Thyroid gland (tissue), 4 donors: Measurements from ENCODE around the gene RHBDL1. TPM values are rescaled to one million over a fixed set of nuclear protein-coding genes. Genes with fewer than 3 reads are reported as not detected.

Source experiments
- DNase-seq, 2 donors: peaks; one replicate each; pipeline ENCODE4 v3.0.0-alpha.2; 2019
- H3K27ac ChIP-seq, 3 donors: fragments of 200-600 bp; sonication (generic); 1 replicate in 2 of 3; 2 replicates in 1 of 3; pipeline ENCODE4 v1.5.1; 2016 to 2019; ENCODE audit warnings: mild to moderate bottlenecking in 1 of 3, moderate library complexity in 1 of 3
- H3K27me3 ChIP-seq: fragments of 200-600 bp; sonication (generic); one replicate; pipeline ENCODE4 v1.5.1; 2019
- H3K36me3 ChIP-seq, 2 donors: fragments of 200-600 bp; sonication (generic); one replicate each; pipeline ENCODE4 v1.5.1; 2016 to 2019
- H3K4me1 ChIP-seq, 2 donors: fragments of 200-600 bp; sonication (generic); one replicate each; pipeline ENCODE4 v1.5.1; 2017 to 2019
- H3K4me3 ChIP-seq, 3 donors: fragments of 200-600 bp; sonication (generic); replicated peaks in 1 of 3; 1 replicate in 2 of 3; 2 replicates in 1 of 3; pipeline ENCODE4 v1.5.1; 2016; ENCODE audit warnings: mild to moderate bottlenecking in 1 of 3
- H3K9me3 ChIP-seq: fragments of 200-600 bp; sonication (generic); one replicate; pipeline ENCODE4 v1.5.1; 2017
- CTCF ChIP-seq, 6 experiments: fragments of 200-600 bp in 3 of 6; fragments of 450-650 bp in 3 of 6; sonication (generic) in 3 of 6; IDR thresholded peaks; one replicate each; pipeline ENCODE4 v1.5.1; 2016 to 2019; ENCODE audit warnings: antibody characterized with exemption in 6 of 6, mild to moderate bottlenecking in 2 of 6, inconsistent platforms in 1 of 6, moderate library complexity in 1 of 6
- POLR2A ChIP-seq, 2 donors: fragments of 450-650 bp; IDR thresholded peaks; one replicate each; pipeline ENCODE4 v1.6.1; 2017; ENCODE audit warnings: antibody characterized with exemption in 2 of 2, mild to moderate bottlenecking in 2 of 2, moderate library complexity in 1 of 2
- WGBS, 2 donors: methylation state at CpG; one replicate each; pipeline ENCODE4 v1.1.5; 2017; 5-methylcytosine and 5-hydroxymethylcytosine counted together
- intact Hi-C: fragments of 100-400 bp; cut with DNase I; formaldehyde crosslinking; loops from one replicate; pipeline ENCODE4 v1.15.1; 2023
- total RNA-seq, 4 donors: library from RNA; depleted of rRNA; stranded (reverse); fragments of >200 nt; gene quantifications; one replicate each; pipeline ENCODE4 v1.2.3, GENCODE V29; 2016

The RHBDL1 gene
- total RNA-seq, 4 donors from 2014 or later = 0.27 to 0.63 (median 0.56) TPM; not detected in 1

GRCh38 chr16:725463-726187 lies 50.2 kb downstream of the RHBDL1 start:
- DNase-seq = no peak
- Histone ChIP-seq H3K27ac (no peak overlapping the region), H3K9me3 (no peaks in the 10 kb centered on the region), H3K36me3 (no peaks in the 10 kb centered on the region), H3K27me3 (no peaks in the 10 kb centered on the region), H3K4me1 (peaks cover 29 to 36% of the 10 kb centered on the region in 2 donors), H3K4me3 (no peak overlapping the region)
- TF ChIP-seq POLR2A (IDR thresholded peaks at IDR 0.05) (no peak), CTCF (IDR thresholded peaks at IDR 0.05) (no peak)
- WGBS, 2 donors = 54 to 63% methylated on average over 4 to 5 of the region's 23 CpGs
- intact Hi-C loops = no loop called here

GRCh38 chr16:726188-726437 lies 50.6 kb downstream of the RHBDL1 start:
- Histone ChIP-seq H3K4me3 (no peak overlapping the region), H3K4me1 (peaks cover 29 to 36% of the 10 kb centered on the region in 2 donors), H3K9me3 (no peaks in the 10 kb centered on the region), H3K36me3 (no peaks in the 10 kb centered on the region), H3K27ac (no peak overlapping the region), H3K27me3 (no peaks in the 10 kb centered on the region)
- TF ChIP-seq POLR2A (IDR thresholded peaks at IDR 0.05) (no peak), CTCF (IDR thresholded peaks at IDR 0.05) (no peak)
- DNase-seq = no peak
- intact Hi-C loops = no loop called here
- 29% methylated on average over 9 of the region's 9 CpGs; no CpG with 5 or more reads in 1 of the 2 donors for WGBS, 2 donors

GRCh38 chr16:726438-727290 lies 51.2 kb downstream of the RHBDL1 start, which contains the start of the genes CCDC78 and HAGHL:
CCDC78 (minus strand) TSS chr16:726443; CDS start chr16:726367, 76 bp downstream.
HAGHL (plus strand) TSS chr16:727106; CDS start chr16:727510, 404 bp downstream.
- Histone ChIP-seq H3K27ac (no peak within 1 kb of the TSS), H3K36me3 (no peaks in the 10 kb centered on the region), H3K9me3 (no peaks in the 10 kb centered on the region), H3K4me1 (peaks cover 26 to 32% of the 10 kb centered on the region in 2 donors), H3K27me3 (no peaks in the 10 kb centered on the region), H3K4me3 (peak within 1 kb of the TSS in 1 of 3 donors; percentile 41)
- WGBS, 2 donors = 0 to 1% methylated on average over 6 to 13 of the region's 88 CpGs
- intact Hi-C loops = no loop called here
- TF ChIP-seq CTCF (IDR thresholded peaks at IDR 0.05) (no peak), POLR2A (IDR thresholded peaks at IDR 0.05) (no peak)
- DNase-seq = peak; percentile 38 to 47

GRCh38 chr16:727291-727977 lies 52.0 kb downstream of the RHBDL1 start:
- no peaks in the 10 kb centered on the region for H3K9me3 ChIP-seq
- H3K27ac ChIP-seq = no peak overlapping the region
- peaks cover 0 to 7% of the 10 kb centered on the region in 2 donors for H3K36me3 ChIP-seq
- H3K27me3 ChIP-seq = no peaks in the 10 kb centered on the region
- peak overlapping the region in 1 of 3 donors; percentile 41 for H3K4me3 ChIP-seq
- peaks cover 24 to 28% of the 10 kb centered on the region in 2 donors for H3K4me1 ChIP-seq
- no peak for DNase-seq
- TF ChIP-seq POLR2A (IDR thresholded peaks at IDR 0.05) (no peak), CTCF (IDR thresholded peaks at IDR 0.05) (no peak)
- intact Hi-C loops = no loop called here
- WGBS, 2 donors = no CpG with 5 or more reads among the region's 61 CpGs

Other genes starting within 250 kb of the RHBDL1 start
- gene CAPN15, start 148.0 kb upstream of the RHBDL1 start, total RNA-seq = 10 to 100 TPM; 19.6 to 42.6 (median 29.0) TPM
- gene PRR35, start 115.3 kb upstream of the RHBDL1 start, total RNA-seq = not detected
- gene NHLRC4, start 108.7 kb upstream of the RHBDL1 start, total RNA-seq = under 1 TPM in 3 of 4 donors, not detected in 1; 0.63 to 0.81 (median 0.67) TPM
- gene PIGQ, start 105.7 kb upstream of the RHBDL1 start, total RNA-seq = 100 to 1,000 TPM in 3 of 4 donors, 10 to 100 TPM in 1; 69.6 to 125 (median 108) TPM
- 10 to 100 TPM; 17.7 to 24.4 (median 18.4) TPM for gene RAB40C, start 85.6 kb upstream of the RHBDL1 start, total RNA-seq
- gene WFIKKN1, start 44.7 kb upstream of the RHBDL1 start, total RNA-seq = 1 to 10 TPM in 1 of 4 donors, under 1 TPM in 3; 0.13 to 1.8 (median 0.77) TPM
- gene METTL26, start 39.4 kb upstream of the RHBDL1 start, total RNA-seq = 100 to 1,000 TPM in 2 of 4 donors, 10 to 100 TPM in 2; 54.2 to 180 (median 115) TPM
- gene MCRIP2, start 33.8 kb upstream of the RHBDL1 start, total RNA-seq = 100 to 1,000 TPM in 1 of 4 donors, 10 to 100 TPM in 3; 61.3 to 124 (median 69.1) TPM
- 10 to 100 TPM; 23.6 to 56.0 (median 34.3) TPM for gene WDR90, start 26.3 kb upstream of the RHBDL1 start, total RNA-seq
- 10 to 100 TPM; 49.7 to 81.8 (median 57.6) TPM for gene RHOT2, start 7.5 kb upstream of the RHBDL1 start, total RNA-seq
- 100 to 1,000 TPM; 134 to 206 (median 162) TPM for gene STUB1, start 4.7 kb downstream of the RHBDL1 start, total RNA-seq
- gene JMJD8, start 8.7 kb downstream of the RHBDL1 start, total RNA-seq = 100 to 1,000 TPM in 3 of 4 donors, 10 to 100 TPM in 1; 72.8 to 156 (median 124) TPM
- 10 to 100 TPM; 13.3 to 20.1 (median 17.6) TPM for gene WDR24, start 14.7 kb downstream of the RHBDL1 start, total RNA-seq
- 1 to 10 TPM; 5.8 to 7.5 (median 6.9) TPM for gene FBXL16, start 30.1 kb downstream of the RHBDL1 start, total RNA-seq
- gene METRN, start 39.4 kb downstream of the RHBDL1 start, total RNA-seq = 100 to 1,000 TPM in 1 of 4 donors, 10 to 100 TPM in 3; 51.0 to 109 (median 57.0) TPM
- 100 to 1,000 TPM in 1 of 4 donors, 10 to 100 TPM in 3; 56.4 to 109 (median 63.8) TPM for gene ANTKMT, start 45.5 kb downstream of the RHBDL1 start, total RNA-seq
- gene CCDC78, start 50.8 kb downstream of the RHBDL1 start, total RNA-seq = under 1 TPM in 1 of 4 donors, not detected in 3; 0.27 TPM
- gene HAGHL, start 51.4 kb downstream of the RHBDL1 start, total RNA-seq = 1 to 10 TPM in 3 of 4 donors, not detected in 1; 3.8 to 8.7 (median 5.1) TPM
- gene CIAO3, start 65.3 kb downstream of the RHBDL1 start, total RNA-seq = 10 to 100 TPM; 38.7 to 53.8 (median 44.6) TPM
- gene MSLN, start 85.1 kb downstream of the RHBDL1 start, total RNA-seq = not detected
- 10 to 100 TPM; 14.1 to 27.9 (median 20.8) TPM for gene RPUSD1, start 112.7 kb downstream of the RHBDL1 start, total RNA-seq
- gene CHTF18, start 112.9 kb downstream of the RHBDL1 start, total RNA-seq = 10 to 100 TPM; 10.1 to 14.6 (median 11.7) TPM
- not detected for gene GNG13, start 125.1 kb downstream of the RHBDL1 start, total RNA-seq